OCI-LY1 (cell line): Measurements from ENCODE around the gene DNAJC16.

Experiments used
- H2AFZ ChIP-seq: fragments of 200-600 bp; sonication (generic), shearing (Covaris generic); 2 replicates; pipeline ENCODE4 v1.6.0; 2014; ENCODE audit warnings: antibody characterized with exemption, mild to moderate bottlenecking, low read length
- H3F3A ChIP-seq: fragments of 200-600 bp; sonication (generic), shearing (Covaris generic); 2 replicates; pipeline ENCODE4 v1.6.0; 2014; ENCODE audit warnings: mild to moderate bottlenecking, antibody characterized with exemption, low read length, moderate library complexity; ENCODE audit not compliant: insufficient read depth
- H3K27ac ChIP-seq: fragments of 200-600 bp; sonication (generic); 2 replicates; pipeline ENCODE4 v1.5.1; 2014; ENCODE audit warnings: low read length, mixed run types, mild to moderate bottlenecking, low read depth; ENCODE audit not compliant: poor library complexity, severe bottlenecking
- H3K27me3 ChIP-seq: fragments of 200-600 bp; sonication (generic); 2 replicates; pipeline ENCODE4 v1.6.0; 2014; ENCODE audit warnings: antibody characterized with exemption, mild to moderate bottlenecking, low read length, moderate library complexity; ENCODE audit not compliant: insufficient read depth
- H3K36me3 ChIP-seq: fragments of 200-600 bp; sonication (generic); 2 replicates; pipeline ENCODE4 v1.6.1; 2014; ENCODE audit warnings: mild to moderate bottlenecking, antibody characterized with exemption, low read length, moderate library complexity, mixed read lengths; ENCODE audit not compliant: insufficient read depth
- H3K4me1 ChIP-seq: fragments of 200-600 bp; sonication (generic); 2 replicates; pipeline ENCODE4 v1.5.1; 2014; ENCODE audit warnings: mild to moderate bottlenecking, low read length, moderate library complexity; ENCODE audit not compliant: insufficient read depth, severe bottlenecking
- H3K4me2 ChIP-seq: fragments of 200-600 bp; sonication (generic), shearing (Covaris generic); 2 replicates; pipeline ENCODE4 v1.6.1; 2014; ENCODE audit warnings: low read length
- H3K4me3 ChIP-seq: fragments of 200-600 bp; sonication (generic); 2 replicates; pipeline ENCODE4 v1.5.1; 2014; ENCODE audit warnings: low read length, low read depth, mild to moderate bottlenecking, mixed read lengths; ENCODE audit not compliant: poor library complexity, severe bottlenecking
- H3K79me2 ChIP-seq: fragments of 200-600 bp; shearing (Covaris generic); 2 replicates; pipeline ENCODE4 v1.6.1; 2016; ENCODE audit warnings: mixed run types, low read length, mixed read lengths; ENCODE audit not compliant: insufficient read depth
- H3K9ac ChIP-seq: fragments of 200-600 bp; sonication (generic), shearing (Covaris generic); 2 replicates; pipeline ENCODE4 v1.6.1; 2014; ENCODE audit warnings: mild to moderate bottlenecking, low read length, mixed read lengths
- H3K9me2 ChIP-seq: fragments of 200-600 bp; sonication (generic), shearing (Covaris generic); 2 replicates; pipeline ENCODE4 v1.6.1; 2014; ENCODE audit warnings: low read depth, mild to moderate bottlenecking, low read length, mixed read lengths
- H3K9me3 ChIP-seq: fragments of 200-600 bp; shearing (Covaris generic); 2 replicates; pipeline ENCODE4 v1.6.1; 2014; ENCODE audit warnings: low read length, mixed read lengths
- H4K20me1 ChIP-seq: fragments of 200-600 bp; sonication (generic), shearing (Covaris generic); 2 replicates; pipeline ENCODE4 v1.6.0; 2016; ENCODE audit warnings: mild to moderate bottlenecking, low read length; ENCODE audit not compliant: insufficient read depth
- CTCF ChIP-seq: fragments of 200-600 bp; sonication (generic), shearing (Covaris generic); IDR thresholded peaks from 2 replicates; pipeline ENCODE4 v1.5.1; 2017; ENCODE audit warnings: mild to moderate bottlenecking, antibody characterized with exemption, low read length, moderate library complexity, mixed read lengths
- EZH2 ChIP-seq: fragments of 200-600 bp; sonication (generic), shearing (Covaris generic); IDR thresholded peaks from 2 replicates; pipeline ENCODE4 v1.8.0; 2017; ENCODE audit warnings: borderline replicate concordance, mixed run types, mild to moderate bottlenecking, antibody characterized with exemption, low read length, moderate library complexity, mixed read lengths

The DNAJC16 gene

DNA sequence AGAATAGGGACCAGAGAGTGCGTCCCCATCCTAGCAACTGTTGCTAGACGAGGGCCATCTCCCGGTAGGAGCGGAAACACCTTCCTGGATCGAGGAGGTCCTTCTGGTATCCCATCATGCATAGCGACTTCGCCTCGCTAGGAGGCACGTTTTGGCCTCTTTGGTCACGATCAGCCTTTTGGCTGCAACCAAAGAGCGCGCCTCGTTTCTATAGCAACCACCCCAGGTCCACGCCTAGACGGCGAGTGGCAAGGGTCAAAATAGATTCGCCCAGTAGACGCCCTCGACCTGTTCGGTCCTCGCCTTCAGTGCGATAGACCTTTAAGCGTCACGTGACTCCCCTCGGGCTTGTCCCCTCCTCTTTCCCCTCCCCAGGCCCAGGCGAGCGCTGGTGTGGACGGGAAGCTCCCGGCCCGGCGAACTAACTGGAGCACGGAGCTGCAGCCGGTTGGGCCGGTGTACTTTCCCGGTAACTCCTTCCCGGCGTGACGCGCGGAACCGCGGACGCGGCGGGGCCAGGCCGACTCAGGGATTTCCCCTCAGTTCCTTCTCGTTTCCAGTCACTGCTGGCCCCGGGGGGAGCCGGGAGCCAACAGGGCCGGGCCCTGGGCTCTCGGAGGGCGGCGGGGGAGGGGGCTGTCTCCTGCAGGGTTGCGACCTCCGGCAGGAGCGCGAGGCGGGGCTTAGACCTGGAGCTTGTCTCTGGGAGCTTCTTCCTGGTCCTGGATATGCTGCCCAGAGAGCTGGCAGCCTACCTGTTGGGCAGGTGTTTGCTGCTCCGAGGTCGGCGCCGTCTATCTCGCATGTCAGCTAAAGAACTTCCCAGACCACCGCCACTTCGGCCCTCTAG, at the start of gene DNAJC16:
DNAJC16 (plus strand) TSS at position 359 of the 850 bp plus-strand sequence. CDS start 2,258 bp downstream, outside the sequence.
- peaks cover 5% of the 10 kb centered on the region; the same call in 1 of the 2 replicates for H3K79me2 ChIP-seq
- H3K9me3 ChIP-seq = no peaks in the 10 kb centered on the region
- TF ChIP-seq CTCF (no peak), EZH2 (no peak)
- H3K9me2 ChIP-seq = no peaks in the 10 kb centered on the region
- peak within 1 kb of the TSS; percentile 86 for H3K4me2 ChIP-seq
- H3K4me1 ChIP-seq = peaks cover 30% of the 10 kb centered on the region
- no peaks in the 10 kb centered on the region for H3F3A ChIP-seq
- H3K36me3 ChIP-seq = no peaks in the 10 kb centered on the region
- H3K4me3 ChIP-seq = peak within 1 kb of the TSS; percentile 77
- no peak within 1 kb of the TSS for H2AFZ ChIP-seq
- H3K9ac ChIP-seq = peak within 1 kb of the TSS; percentile 80
- no peaks in the 10 kb centered on the region for H4K20me1 ChIP-seq
- H3K27ac ChIP-seq = peak within 1 kb of the TSS; percentile 75
- H3K27me3 ChIP-seq = no peaks in the 10 kb centered on the region

GRCh38 chr1:15476927-15477326, 49.7 kb upstream of the DNAJC16 start:
- Histone ChIP-seq H3K36me3 (no peaks in the 10 kb centered on the region), H4K20me1 (no peaks in the 10 kb centered on the region), H3K4me3 (no peak overlapping the region), H3F3A (no peaks in the 10 kb centered on the region), H3K4me2 (no peak overlapping the region), H3K4me1 (no peaks in the 10 kb centered on the region), H2AFZ (no peak overlapping the region), H3K27me3 (0 out of 2 replicates have a peak, but pooled peaks cover 4% of the 10 kb centered on the region), H3K9me2 (no peaks in the 10 kb centered on the region), H3K79me2 (no peaks in the 10 kb centered on the region), H3K27ac (no peak overlapping the region), H3K9me3 (no peaks in the 10 kb centered on the region), H3K9ac (no peak overlapping the region)
- TF ChIP-seq EZH2 (no peak), CTCF (no peak)

DNA sequence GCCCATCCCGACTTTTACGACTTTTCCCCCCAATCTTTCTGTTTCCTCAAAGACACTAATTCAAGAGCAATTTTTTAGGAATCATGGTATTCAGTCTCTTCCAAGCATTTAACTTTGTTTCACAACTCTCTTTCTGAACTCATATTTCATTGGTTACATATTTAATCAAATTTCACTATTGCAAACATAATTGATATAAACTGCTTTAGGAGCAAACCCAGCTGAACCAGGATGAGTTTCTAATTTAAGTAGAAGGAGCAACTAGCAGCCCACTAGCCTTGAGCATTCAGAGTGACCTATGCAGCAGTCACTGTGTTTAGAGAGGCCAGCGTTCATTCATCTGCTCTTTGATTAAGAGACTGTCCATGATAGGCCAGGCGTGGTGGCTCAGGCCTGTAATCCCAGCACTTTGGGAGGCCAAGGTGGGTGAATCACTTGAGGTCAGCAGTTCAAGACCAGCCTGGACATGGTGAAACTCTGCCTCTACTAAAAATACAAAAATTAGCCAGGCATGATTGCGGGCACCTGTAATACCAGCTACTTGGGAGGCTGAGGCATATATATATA, 48.9 kb upstream of the DNAJC16 start:
- Histone ChIP-seq H3K27me3 (0 out of 2 replicates have a peak, but pooled peaks cover 4% of the 10 kb centered on the region), H4K20me1 (no peaks in the 10 kb centered on the region), H2AFZ (no peak overlapping the region), H3F3A (no peaks in the 10 kb centered on the region), H3K4me1 (no peaks in the 10 kb centered on the region), H3K27ac (no peak overlapping the region), H3K36me3 (no peaks in the 10 kb centered on the region), H3K79me2 (no peaks in the 10 kb centered on the region), H3K9me3 (no peaks in the 10 kb centered on the region), H3K4me3 (no peak overlapping the region), H3K9me2 (no peaks in the 10 kb centered on the region), H3K4me2 (no peak overlapping the region), H3K9ac (no peak overlapping the region)
- no peak for TF ChIP-seq CTCF
- TF ChIP-seq EZH2 = no peak
